ENCODE measurements around the gene PARP6.
A peak's percentile ranks its signal among the peaks of the same experiment; 100 is the strongest.
"Not testable (repeated sequence)": the region's sequence is repeated elsewhere in the genome, so short reads cannot be mapped to it uniquely, and the experiment has no call there.

Gene PARP6

DNA sequence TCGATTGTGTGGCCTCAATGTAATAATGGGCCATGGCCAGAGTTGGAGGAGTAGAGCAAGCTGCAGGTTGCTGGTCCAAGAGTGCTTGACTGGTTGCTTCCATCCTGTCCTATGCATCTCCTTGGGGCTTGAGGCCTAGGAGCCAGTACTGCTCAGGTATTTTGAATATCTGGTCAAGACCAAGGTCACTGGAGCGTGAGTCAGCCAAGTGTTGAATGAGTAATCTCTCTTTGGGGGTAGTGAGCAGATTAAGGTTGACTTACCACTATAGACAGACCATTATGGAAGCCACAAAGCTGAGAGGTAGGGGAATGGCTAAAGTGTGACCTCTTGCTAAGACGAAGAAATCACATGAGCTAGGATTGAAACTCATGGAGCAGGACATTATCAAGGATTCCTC is 9.4 kb upstream of the PARP6 start:
- TF ChIP-seq TAF1 (IDR thresholded peaks at IDR 0.05; ENCODE audit: low read depth, low read length) (no peak), POU2F2 (IDR thresholded peaks at IDR 0.05; ENCODE audit: low read depth, low read length) (no peak), SPI1 (IDR thresholded peaks at IDR 0.05; ENCODE audit: low read depth, low read length) (no peak), POLR2AphosphoS5 (IDR thresholded peaks at IDR 0.05; ENCODE audit: low read depth, low read length) (no peak), PAX5 (IDR thresholded peaks at IDR 0.05; ENCODE audit: insufficient read depth, low read length, severe bottlenecking) (no peak), POLR2A (IDR thresholded peaks at IDR 0.05; ENCODE audit: low read depth, low read length) (no peak)
- DNase-seq (ENCODE audit: insufficient read length, low spot score) (no peak), FAIRE-seq (peak; percentile 59)

GRCh38 chr15:72280751-72281150 is 8.4 kb upstream of the PARP6 start:
- DNase-seq (ENCODE audit: insufficient read length, low spot score) (no peak), FAIRE-seq (no peak)
- no peak for TF ChIP-seq POLR2A (IDR thresholded peaks at IDR 0.05; ENCODE audit: low read depth, low read length)
- no peak for TF ChIP-seq POLR2AphosphoS5 (IDR thresholded peaks at IDR 0.05; ENCODE audit: low read depth, low read length)
- no peak for TF ChIP-seq TAF1 (IDR thresholded peaks at IDR 0.05; ENCODE audit: low read depth, low read length)
- no peak for TF ChIP-seq POU2F2 (IDR thresholded peaks at IDR 0.05; ENCODE audit: low read depth, low read length)
- TF ChIP-seq PAX5 (IDR thresholded peaks at IDR 0.05; ENCODE audit: insufficient read depth, low read length, severe bottlenecking): no peak
- no peak for TF ChIP-seq SPI1 (IDR thresholded peaks at IDR 0.05; ENCODE audit: low read depth, low read length)

DNA sequence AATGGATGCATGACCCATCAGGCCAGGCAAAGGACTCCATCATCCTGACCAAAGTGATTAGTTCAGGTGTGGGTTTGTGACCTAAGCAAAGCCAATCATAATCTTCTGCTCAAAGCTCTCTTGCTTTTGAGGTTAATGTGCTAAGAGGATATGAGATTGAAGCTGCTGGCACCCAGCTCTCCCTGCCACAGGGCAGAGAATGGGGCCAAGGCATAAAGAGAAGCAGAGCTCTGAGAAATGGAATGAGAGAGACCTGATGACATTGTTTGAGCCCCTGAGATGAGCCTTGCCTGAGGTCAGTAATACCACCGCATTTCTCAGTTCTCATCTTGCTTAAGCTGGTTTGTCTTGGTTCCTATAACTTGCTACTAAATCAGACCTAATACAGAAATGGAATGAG is 6.4 kb upstream of the PARP6 start:
- DNase-seq (ENCODE audit: insufficient read length, low spot score): no peak
- TF ChIP-seq PAX5 (IDR thresholded peaks at IDR 0.05; ENCODE audit: insufficient read depth, low read length, severe bottlenecking) (no peak), POU2F2 (IDR thresholded peaks at IDR 0.05; ENCODE audit: low read depth, low read length) (no peak), SPI1 (IDR thresholded peaks at IDR 0.05; ENCODE audit: low read depth, low read length) (no peak), POLR2AphosphoS5 (IDR thresholded peaks at IDR 0.05; ENCODE audit: low read depth, low read length) (no peak), TAF1 (IDR thresholded peaks at IDR 0.05; ENCODE audit: low read depth, low read length) (no peak), POLR2A (IDR thresholded peaks at IDR 0.05; ENCODE audit: low read depth, low read length) (no peak)
- no peak for FAIRE-seq

GRCh38 chr15:72276326-72276700 is 4.0 kb upstream of the PARP6 start:
- TF ChIP-seq SPI1 (IDR thresholded peaks at IDR 0.05; ENCODE audit: low read depth, low read length) (no peak), PAX5 (IDR thresholded peaks at IDR 0.05; ENCODE audit: insufficient read depth, low read length, severe bottlenecking) (no peak), POU2F2 (IDR thresholded peaks at IDR 0.05; ENCODE audit: low read depth, low read length) (no peak), TAF1 (IDR thresholded peaks at IDR 0.05; ENCODE audit: low read depth, low read length) (no peak), POLR2A (IDR thresholded peaks at IDR 0.05; ENCODE audit: low read depth, low read length) (no peak), POLR2AphosphoS5 (IDR thresholded peaks at IDR 0.05; ENCODE audit: low read depth, low read length) (no peak)
- no peak for FAIRE-seq

DNA sequence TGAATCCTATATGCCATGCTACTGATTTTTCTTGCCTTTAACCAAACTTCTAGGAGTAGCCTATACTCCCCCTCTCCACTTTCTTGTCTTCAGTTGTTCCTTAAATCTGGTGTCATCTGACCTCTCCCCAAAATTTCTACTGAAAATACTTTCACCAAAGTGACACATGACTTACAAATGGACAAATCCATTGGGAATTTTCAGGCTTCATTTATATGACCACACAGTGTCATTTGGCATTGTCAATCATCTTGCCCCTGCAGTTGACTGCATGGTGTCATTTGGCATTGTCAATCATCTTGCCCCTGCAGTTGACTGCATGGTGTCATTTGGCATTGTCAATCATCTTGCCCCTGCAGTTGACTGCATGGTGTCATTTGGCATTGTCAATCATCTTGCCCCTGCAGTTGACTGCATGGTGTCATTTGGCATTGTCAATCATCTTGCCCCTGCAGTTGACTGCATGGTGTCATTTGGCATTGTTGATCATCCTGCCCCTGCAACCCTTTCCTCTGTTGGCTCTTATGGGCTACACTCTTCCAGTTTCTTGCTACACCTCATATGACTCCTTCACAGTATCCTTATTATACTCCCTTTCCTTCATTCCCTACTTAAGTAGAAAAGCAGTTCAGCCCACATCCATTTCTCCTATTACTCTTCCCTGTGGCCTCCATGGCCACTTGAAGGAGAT is 3.4 kb upstream of the PARP6 start:
- DNase-seq (ENCODE audit: insufficient read length, low spot score); FAIRE-seq: not testable (repeated sequence)

More at GRCh38 chr15:72276326-72276700, 4.0 kb upstream of the PARP6 start:
- no peak for DNase-seq (ENCODE audit: insufficient read length, low spot score)

GRCh38 chr15:72272997-72273352 is 621 bp upstream of the PARP6 start:
- DNase-seq (ENCODE audit: insufficient read length, low spot score) (no peak), FAIRE-seq (no peak)

GRCh38 chr15:72271895-72272212 is 500 bp downstream of the PARP6 start:
- no peak for FAIRE-seq
- no peak for DNase-seq (ENCODE audit: insufficient read length, low spot score)
- no peak for TF ChIP-seq TAF1 (IDR thresholded peaks at IDR 0.05; ENCODE audit: low read depth, low read length)
- no peak for TF ChIP-seq POU2F2 (IDR thresholded peaks at IDR 0.05; ENCODE audit: low read depth, low read length)
- TF ChIP-seq PAX5 (IDR thresholded peaks at IDR 0.05; ENCODE audit: insufficient read depth, low read length, severe bottlenecking): no peak
- no peak for TF ChIP-seq SPI1 (IDR thresholded peaks at IDR 0.05; ENCODE audit: low read depth, low read length)
- TF ChIP-seq POLR2A (IDR thresholded peaks at IDR 0.05; ENCODE audit: low read depth, low read length): no peak
- TF ChIP-seq POLR2AphosphoS5 (IDR thresholded peaks at IDR 0.05; ENCODE audit: low read depth, low read length): no peak

More at GRCh38 chr15:72272997-72273352, 621 bp upstream of the PARP6 start:
- TF ChIP-seq SPI1 (IDR thresholded peaks at IDR 0.05; ENCODE audit: low read depth, low read length): no peak
- TF ChIP-seq POLR2AphosphoS5 (IDR thresholded peaks at IDR 0.05; ENCODE audit: low read depth, low read length): no peak
- no peak for TF ChIP-seq POU2F2 (IDR thresholded peaks at IDR 0.05; ENCODE audit: low read depth, low read length)
- TF ChIP-seq PAX5 (IDR thresholded peaks at IDR 0.05; ENCODE audit: insufficient read depth, low read length, severe bottlenecking): no peak
- TF ChIP-seq TAF1 (IDR thresholded peaks at IDR 0.05; ENCODE audit: low read depth, low read length): no peak
- TF ChIP-seq POLR2A (IDR thresholded peaks at IDR 0.05; ENCODE audit: low read depth, low read length): no peak; the same call in 1 of the 2 replicates

- DNase-seq (ENCODE audit: insufficient read length, low spot score) (no peak), FAIRE-seq (no peak)
- no peak for TF ChIP-seq POU2F2 (IDR thresholded peaks at IDR 0.05; ENCODE audit: low read depth, low read length)
- TF ChIP-seq SPI1 (IDR thresholded peaks at IDR 0.05; ENCODE audit: low read depth, low read length): no peak
- TF ChIP-seq TAF1 (IDR thresholded peaks at IDR 0.05; ENCODE audit: low read depth, low read length): no peak
- no peak for TF ChIP-seq POLR2AphosphoS5 (IDR thresholded peaks at IDR 0.05; ENCODE audit: low read depth, low read length)
- TF ChIP-seq POLR2A (IDR thresholded peaks at IDR 0.05; ENCODE audit: low read depth, low read length): no peak
- TF ChIP-seq PAX5 (IDR thresholded peaks at IDR 0.05; ENCODE audit: insufficient read depth, low read length, severe bottlenecking): no peak
These were observed 1.1 kb downstream of the PARP6 start for GRCh38 chr15:72271221-72271620.

DNA sequence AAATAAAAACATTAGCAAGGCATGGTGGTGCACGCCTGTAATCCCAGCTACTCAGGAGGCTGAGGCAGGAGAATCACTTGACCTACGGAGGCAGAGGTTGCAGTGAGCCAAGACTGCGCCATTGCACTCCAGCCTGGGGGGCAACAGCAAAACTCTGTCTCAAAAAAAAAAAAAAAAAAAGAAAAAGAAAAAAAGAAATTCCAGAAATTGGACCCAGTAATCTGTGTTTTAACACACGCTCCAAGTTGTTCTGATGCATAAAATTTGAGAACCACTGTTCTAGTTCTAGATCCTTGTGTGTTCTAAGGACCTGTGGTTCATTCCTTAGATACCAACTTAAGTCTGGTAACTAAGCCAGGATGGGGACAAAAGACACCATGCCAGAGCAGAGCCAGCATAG is 2.6 kb downstream of the PARP6 start:
- TF ChIP-seq TAF1 (IDR thresholded peaks at IDR 0.05; ENCODE audit: low read depth, low read length) (no peak), POLR2A (IDR thresholded peaks at IDR 0.05; ENCODE audit: low read depth, low read length) (no peak), POU2F2 (IDR thresholded peaks at IDR 0.05; ENCODE audit: low read depth, low read length) (no peak), PAX5 (IDR thresholded peaks at IDR 0.05; ENCODE audit: insufficient read depth, low read length, severe bottlenecking) (no peak), POLR2AphosphoS5 (IDR thresholded peaks at IDR 0.05; ENCODE audit: low read depth, low read length) (no peak), SPI1 (IDR thresholded peaks at IDR 0.05; ENCODE audit: low read depth, low read length) (no peak)
- FAIRE-seq: no peak
- DNase-seq (ENCODE audit: insufficient read length, low spot score): no peak

DNA sequence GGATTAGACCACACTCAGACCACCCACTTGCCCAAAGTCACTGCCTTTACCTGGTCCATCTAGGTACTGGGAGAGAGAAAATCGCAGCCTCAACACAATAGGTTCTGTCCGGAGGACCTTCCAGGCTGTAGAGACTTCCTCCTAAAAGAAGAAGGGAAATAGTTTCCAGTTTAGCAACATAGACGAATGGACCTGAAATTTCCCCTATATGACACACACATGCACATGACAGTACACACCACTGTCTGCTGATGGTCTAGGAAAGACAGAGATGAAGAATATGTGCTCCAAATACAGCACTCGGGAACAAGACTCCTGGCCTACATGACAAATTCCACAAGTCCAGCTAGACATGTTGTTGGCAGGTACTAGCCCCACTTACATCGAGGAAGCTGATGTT is 7.3 kb downstream of the PARP6 start:
- DNase-seq (ENCODE audit: insufficient read length, low spot score): no peak
- no peak for TF ChIP-seq POLR2A (IDR thresholded peaks at IDR 0.05; ENCODE audit: low read depth, low read length)
- no peak for TF ChIP-seq POU2F2 (IDR thresholded peaks at IDR 0.05; ENCODE audit: low read depth, low read length)
- TF ChIP-seq TAF1 (IDR thresholded peaks at IDR 0.05; ENCODE audit: low read depth, low read length): no peak
- no peak for TF ChIP-seq SPI1 (IDR thresholded peaks at IDR 0.05; ENCODE audit: low read depth, low read length)
- no peak for TF ChIP-seq PAX5 (IDR thresholded peaks at IDR 0.05; ENCODE audit: insufficient read depth, low read length, severe bottlenecking)
- no peak for TF ChIP-seq POLR2AphosphoS5 (IDR thresholded peaks at IDR 0.05; ENCODE audit: low read depth, low read length)
- FAIRE-seq: no peak
